ENCODE results near the gene NUMA1. TPM values are rescaled to one million over a fixed set of nuclear protein-coding genes. Genes with fewer than 3 reads are reported as not detected.

NUMA1 gene
- total RNA-seq, 1 donor from 2014 or later, result 247 TPM

DNA sequence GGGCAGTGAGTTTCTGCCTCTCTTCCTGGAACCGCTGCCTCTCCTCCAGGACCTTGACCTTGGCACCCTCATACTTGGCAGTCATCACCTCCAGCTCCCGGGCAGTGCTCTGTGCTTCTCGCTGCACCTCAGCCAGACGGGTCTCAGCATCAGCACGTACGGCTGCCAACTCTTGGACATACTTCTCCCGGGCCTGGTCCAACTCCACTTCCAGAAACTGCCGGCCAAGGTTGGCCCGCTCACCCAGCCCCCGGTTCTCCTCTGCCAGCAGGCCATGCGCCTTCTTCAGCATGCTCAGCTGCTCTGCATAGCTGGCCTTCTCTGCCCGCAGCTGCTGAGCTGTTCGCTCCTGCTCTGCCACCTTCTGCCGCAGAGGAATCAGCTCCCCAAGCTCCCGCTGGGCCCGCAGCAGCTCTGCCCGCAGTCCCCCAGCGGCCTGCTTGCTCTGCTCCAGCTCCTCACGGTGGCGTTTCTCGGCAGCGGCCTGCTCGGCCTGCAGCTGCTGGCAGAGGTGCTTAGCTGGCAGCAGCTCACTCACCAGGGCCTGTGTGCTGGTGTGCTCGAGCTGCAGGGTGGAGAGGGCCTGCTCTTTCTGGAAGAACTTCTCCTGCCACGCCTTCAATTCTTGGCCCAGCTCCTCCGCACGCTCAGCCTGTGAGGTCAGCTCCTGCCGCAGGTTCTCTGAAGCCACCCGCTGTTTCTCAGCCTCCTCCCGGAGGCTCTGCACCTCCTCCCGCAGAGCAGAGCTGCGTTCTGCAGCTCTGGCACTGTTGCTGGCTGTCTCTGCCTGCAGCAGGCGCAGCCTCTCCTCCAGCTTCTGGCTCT lies 67.2 kb downstream of the NUMA1 start:
- no peak overlapping the region for H3K27ac Mint-ChIP-seq (ENCODE audit: unreplicated experiment)
- TF ChIP-seq CTCF (IDR thresholded peaks at IDR 0.05), result no peak
- H3K27me3 Mint-ChIP-seq (ENCODE audit: unreplicated experiment), result no peaks in the 10 kb centered on the region
- DNase-seq (ENCODE audit: extremely low spot score, unreplicated experiment), result no peak
- no peaks in the 10 kb centered on the region for H3K4me1 Mint-ChIP-seq (ENCODE audit: unreplicated experiment)
- H3K4me3 Mint-ChIP-seq (ENCODE audit: unreplicated experiment), result no peak overlapping the region
- no peaks in the 10 kb centered on the region for H3K9me3 Mint-ChIP-seq (ENCODE audit: unreplicated experiment)
- H3K36me3 Mint-ChIP-seq (ENCODE audit: unreplicated experiment), result peaks cover 62% of the 10 kb centered on the region

DNA sequence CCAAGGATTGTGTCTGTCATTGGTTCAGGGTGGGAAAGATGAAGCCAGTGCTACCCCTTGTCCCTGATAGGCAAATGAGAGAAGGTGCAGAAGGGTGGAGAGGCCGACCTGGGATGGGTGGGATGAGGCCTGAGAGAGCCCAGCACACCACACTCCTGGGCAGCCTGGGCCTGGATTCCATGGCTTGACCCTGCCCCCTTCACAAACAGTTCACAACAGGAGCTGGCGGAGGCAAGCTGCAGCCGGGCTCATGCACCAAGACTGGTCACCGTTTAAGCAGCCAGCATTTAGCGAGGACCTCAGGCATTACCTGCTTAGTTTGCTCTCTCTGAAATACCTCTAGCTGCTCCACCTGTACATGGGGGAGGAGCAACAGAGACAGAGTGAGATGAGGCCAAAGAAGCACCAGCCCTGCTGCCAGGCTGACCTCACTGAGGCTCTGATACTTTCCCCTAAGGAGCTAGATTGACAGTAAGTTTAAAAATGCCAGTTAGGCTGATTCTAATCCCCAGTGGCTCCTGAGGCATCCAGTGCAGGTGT lies 68.2 kb downstream of the NUMA1 start:
- H3K4me3 Mint-ChIP-seq (ENCODE audit: unreplicated experiment), result no peak overlapping the region
- H3K9me3 Mint-ChIP-seq (ENCODE audit: unreplicated experiment), result no peaks in the 10 kb centered on the region
- H3K27me3 Mint-ChIP-seq (ENCODE audit: unreplicated experiment), result no peaks in the 10 kb centered on the region

DNA sequence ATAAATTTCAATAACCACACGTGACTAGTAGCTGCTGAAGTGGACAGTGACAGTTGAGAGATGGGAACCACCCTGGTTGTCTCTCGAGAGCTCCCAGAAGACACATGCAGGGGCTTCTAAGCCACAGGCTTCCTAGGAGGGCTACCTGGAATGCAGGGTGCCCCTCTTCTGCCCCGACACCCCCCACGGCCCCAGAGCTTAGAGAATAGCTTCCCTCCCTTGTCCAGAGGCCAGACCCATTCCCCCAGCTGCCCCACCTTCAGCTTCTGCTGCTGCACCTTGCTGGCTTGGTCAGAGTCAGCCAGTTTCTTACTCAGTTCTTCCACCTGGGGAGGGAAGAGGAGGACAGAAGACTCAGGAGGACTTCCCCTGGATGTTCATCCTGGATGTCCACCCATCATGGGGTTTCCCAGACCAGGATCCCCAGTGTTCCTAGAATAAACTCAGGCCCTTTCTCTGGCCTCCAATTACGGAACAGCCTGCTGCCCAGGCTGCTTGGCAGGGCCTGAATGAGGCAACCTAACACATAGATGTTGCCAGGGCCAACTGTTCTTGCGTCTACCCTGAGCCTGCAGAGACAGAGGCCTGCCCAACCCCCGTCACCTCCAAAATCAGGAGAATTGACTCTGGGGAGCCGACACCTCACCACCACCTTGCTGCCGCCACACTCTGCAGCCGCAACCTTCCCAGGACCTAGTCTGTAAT lies 69.7 kb downstream of the NUMA1 start:
- Mint-ChIP-seq H3K36me3 (ENCODE audit: unreplicated experiment) (peaks cover 60% of the 10 kb centered on the region), H3K9me3 (ENCODE audit: unreplicated experiment) (no peaks in the 10 kb centered on the region), H3K4me3 (ENCODE audit: unreplicated experiment) (no peak overlapping the region), H3K27me3 (ENCODE audit: unreplicated experiment) (no peaks in the 10 kb centered on the region), H3K27ac (ENCODE audit: unreplicated experiment) (peak overlapping the region; percentile 23), H3K4me1 (ENCODE audit: unreplicated experiment) (no peaks in the 10 kb centered on the region)
- TF ChIP-seq CTCF (IDR thresholded peaks at IDR 0.05), result no peak
- no peak for DNase-seq (ENCODE audit: extremely low spot score, unreplicated experiment)

More for the DNA sequence above, 68.2 kb downstream of the NUMA1 start:
- peak overlapping the region; percentile 19 for H3K27ac Mint-ChIP-seq (ENCODE audit: unreplicated experiment)
- TF ChIP-seq CTCF (IDR thresholded peaks at IDR 0.05), result no peak
- no peak for DNase-seq (ENCODE audit: extremely low spot score, unreplicated experiment)
- H3K4me1 Mint-ChIP-seq (ENCODE audit: unreplicated experiment), result no peaks in the 10 kb centered on the region
- H3K36me3 Mint-ChIP-seq (ENCODE audit: unreplicated experiment), result peaks cover 59% of the 10 kb centered on the region

- TF ChIP-seq CTCF (IDR thresholded peaks at IDR 0.05), result no peak
- no peak for DNase-seq (ENCODE audit: extremely low spot score, unreplicated experiment)
- H3K27ac Mint-ChIP-seq (ENCODE audit: unreplicated experiment), result no peak overlapping the region
- H3K36me3 Mint-ChIP-seq (ENCODE audit: unreplicated experiment), result peaks cover 48% of the 10 kb centered on the region
- H3K27me3 Mint-ChIP-seq (ENCODE audit: unreplicated experiment), result no peaks in the 10 kb centered on the region
- H3K9me3 Mint-ChIP-seq (ENCODE audit: unreplicated experiment), result no peaks in the 10 kb centered on the region
- no peak overlapping the region for H3K4me3 Mint-ChIP-seq (ENCODE audit: unreplicated experiment)
- no peaks in the 10 kb centered on the region for H3K4me1 Mint-ChIP-seq (ENCODE audit: unreplicated experiment)
Observed at GRCh38 chr11:72009156-72009555, 71.2 kb downstream of the NUMA1 start.

DNA sequence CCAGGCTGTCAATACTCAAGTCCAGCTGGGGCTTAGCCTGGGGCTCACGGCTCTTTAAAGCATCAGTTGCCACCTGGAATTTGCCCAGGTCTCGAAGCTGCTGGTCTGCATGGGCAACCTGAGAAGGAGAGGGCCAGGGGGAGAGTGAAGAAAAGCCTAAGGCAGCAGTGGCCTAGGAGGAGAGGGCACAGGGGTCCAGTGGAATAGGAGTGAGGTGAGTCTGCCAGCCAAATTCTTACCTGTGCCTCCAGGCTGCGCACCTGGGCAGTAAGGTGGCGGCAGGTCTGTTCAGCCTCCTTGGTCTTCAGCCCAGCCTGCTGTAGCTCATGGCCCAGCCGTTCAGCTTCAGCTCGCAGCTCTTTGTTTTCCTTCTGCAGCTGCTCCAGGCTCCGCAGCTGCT lies 71.6 kb downstream of the NUMA1 start:
- DNase-seq (ENCODE audit: extremely low spot score, unreplicated experiment), result no peak
- Mint-ChIP-seq H3K9me3 (ENCODE audit: unreplicated experiment) (no peaks in the 10 kb centered on the region), H3K4me3 (ENCODE audit: unreplicated experiment) (no peak overlapping the region), H3K4me1 (ENCODE audit: unreplicated experiment) (no peaks in the 10 kb centered on the region), H3K27ac (ENCODE audit: unreplicated experiment) (no peak overlapping the region), H3K36me3 (ENCODE audit: unreplicated experiment) (peaks cover 48% of the 10 kb centered on the region), H3K27me3 (ENCODE audit: unreplicated experiment) (no peaks in the 10 kb centered on the region)
- no peak for TF ChIP-seq CTCF (IDR thresholded peaks at IDR 0.05)
